Left lobe of liver (tissue), 2 donors: ENCODE results near the gene UFSP1. TPM values are rescaled to one million over a fixed set of nuclear protein-coding genes. Genes with fewer than 3 reads are reported as not detected.

Experiments used
- ATAC-seq: fragments of 200-7000 bp; cut with Tn5 transposase; one replicate; pipeline ENCODE4 v1.9.1; 2020; ENCODE audit warnings: mild to moderate bottlenecking, moderate library complexity
- DNase-seq: peaks from one replicate; pipeline ENCODE4 v3.0.0-alpha.2; 2020; ENCODE audit warnings: low spot score
- total RNA-seq: library from RNA; stranded (reverse); gene quantifications from one replicate; pipeline ENCODE4 v1.2.1, GENCODE V29; 2021
- donor health status: DM: no; HTN: no; CAD: no; lungs with moderate emphysema.
- donor health status: DM: no; HTN: yes; CAD: no.

Gene UFSP1
- total RNA-seq, 1 donor from 2014 or later: 1.8 TPM

DNA sequence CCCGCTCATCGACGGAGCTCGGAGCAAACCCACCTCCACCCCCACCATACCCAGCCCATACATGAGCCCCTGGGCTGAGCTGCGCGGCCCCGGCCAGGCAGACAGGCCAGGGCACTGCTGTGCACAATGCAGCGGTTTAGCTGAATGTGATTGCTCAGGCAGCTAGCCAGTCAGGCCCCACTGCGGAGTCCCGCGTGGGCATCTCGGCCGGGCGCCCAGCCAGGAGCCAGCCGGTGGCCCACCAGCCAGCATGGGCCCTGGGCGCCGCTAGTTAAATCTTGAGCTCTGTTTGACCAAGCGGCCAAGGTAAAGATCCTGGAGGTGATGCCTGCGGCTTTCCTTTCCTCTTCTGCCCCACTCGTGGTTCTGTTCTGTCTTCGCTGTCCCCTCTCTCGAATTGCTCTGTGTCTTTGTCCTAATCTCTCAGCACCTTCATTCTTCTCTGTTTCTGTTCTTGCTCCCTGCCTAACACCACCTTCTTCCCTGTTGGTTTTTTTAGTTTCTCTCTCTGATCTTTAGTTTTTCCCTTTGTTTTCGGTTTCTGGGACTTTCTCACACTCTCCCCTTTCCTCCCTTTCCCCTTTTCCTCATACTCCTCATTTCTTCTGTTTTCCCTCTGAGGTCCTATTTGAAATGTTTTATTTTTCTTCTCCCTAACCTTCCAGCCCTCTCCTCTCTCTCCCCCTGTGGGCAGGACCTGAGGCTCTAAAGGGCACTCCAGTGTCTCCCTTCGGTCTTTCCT lies 6.6 kb downstream of the UFSP1 start:
- DNase-seq (no peak), ATAC-seq (no peak)

DNA sequence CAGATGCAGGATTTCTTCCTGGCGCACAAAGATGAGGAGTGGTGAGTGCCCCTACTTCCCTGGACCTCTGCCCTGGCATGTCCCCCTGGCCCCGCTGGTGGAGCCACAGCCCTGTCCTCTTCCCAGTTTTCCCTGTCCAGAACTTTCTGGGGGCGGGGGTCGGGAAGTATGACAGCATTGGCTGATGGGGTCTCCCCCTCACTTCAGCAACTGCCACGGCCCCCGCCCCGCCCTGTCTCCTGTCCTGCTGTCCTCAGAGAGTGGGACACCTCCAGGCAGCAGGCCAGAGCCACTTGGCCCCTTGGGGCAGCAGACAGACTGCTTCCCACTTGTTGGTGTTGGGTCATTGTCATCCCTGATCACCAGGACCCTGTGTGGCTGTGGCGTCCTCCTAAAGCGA lies 7.3 kb downstream of the UFSP1 start:
- ATAC-seq (no peak), DNase-seq (no peak)

DNA sequence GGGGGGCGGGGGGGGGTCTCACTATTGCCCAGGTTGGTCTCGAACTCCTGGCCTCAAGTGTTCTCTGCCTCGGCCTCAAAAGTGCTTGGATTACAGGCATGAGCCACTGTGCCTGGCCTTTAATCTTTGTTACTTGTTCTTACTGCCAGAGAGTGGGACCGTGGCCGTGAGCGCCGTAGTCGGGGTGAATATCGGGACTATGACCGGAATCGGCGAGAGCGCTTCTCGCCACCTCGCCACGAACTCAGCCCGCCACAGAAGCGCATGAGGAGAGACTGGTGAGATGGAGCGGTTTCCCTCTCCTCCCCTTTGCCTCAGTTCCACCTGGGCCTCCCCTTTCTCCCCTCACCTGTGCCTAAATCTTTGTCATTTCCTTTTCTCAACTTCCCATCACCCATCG lies 8.4 kb downstream of the UFSP1 start:
- DNase-seq (no peak), ATAC-seq (no peak)

DNA sequence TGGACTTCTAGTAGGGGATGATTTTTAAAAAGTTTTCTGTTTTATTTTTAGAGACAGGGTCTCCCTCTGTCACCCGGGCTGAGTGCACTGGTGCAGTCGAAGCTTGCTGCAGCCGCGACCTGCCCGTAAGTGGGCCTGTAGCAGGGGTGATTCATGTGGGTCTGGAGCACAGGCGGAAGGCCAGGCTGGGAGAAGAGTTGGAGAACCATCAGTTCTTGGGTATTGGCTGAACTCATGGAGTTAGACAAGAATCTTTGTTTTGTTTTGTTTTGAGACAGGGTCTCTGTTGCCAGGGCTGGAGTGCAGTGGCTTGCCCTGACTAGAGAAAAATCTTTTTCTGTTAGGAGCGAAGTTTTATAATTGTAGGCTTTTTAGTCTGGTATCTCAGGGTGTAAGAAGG lies 8.9 kb downstream of the UFSP1 start:
- DNase-seq: no peak
- no peak for ATAC-seq

DNA sequence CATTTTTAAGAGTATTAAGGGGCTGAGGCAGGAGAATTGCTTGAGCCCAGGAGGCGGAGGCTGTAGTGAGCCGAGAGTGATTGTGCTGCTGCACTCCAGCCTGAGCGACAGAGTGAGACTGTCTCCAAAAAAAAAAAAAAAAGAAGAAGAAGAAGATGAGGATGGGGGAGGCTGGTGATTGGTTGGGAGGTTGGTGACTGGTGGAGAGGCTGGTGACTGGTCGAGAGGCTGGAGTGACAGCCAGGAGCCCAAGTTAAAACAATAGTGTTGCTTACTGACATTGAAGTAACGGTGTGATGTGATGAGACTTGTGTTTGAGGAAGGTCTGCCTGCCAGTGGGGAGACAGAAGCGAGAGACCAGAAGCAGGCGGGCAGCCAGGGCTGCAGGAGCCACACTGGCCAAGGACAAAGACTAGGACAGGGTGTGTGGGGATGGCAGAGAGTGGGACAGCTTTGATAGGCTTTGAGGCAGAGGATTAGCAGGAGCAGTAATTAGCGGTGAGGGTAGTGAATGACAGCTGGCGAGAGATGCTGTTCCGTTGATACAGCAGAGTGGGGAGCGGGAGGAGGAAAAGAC lies 9.7 kb downstream of the UFSP1 start:
- DNase-seq: no peak
- no peak for ATAC-seq

DNA sequence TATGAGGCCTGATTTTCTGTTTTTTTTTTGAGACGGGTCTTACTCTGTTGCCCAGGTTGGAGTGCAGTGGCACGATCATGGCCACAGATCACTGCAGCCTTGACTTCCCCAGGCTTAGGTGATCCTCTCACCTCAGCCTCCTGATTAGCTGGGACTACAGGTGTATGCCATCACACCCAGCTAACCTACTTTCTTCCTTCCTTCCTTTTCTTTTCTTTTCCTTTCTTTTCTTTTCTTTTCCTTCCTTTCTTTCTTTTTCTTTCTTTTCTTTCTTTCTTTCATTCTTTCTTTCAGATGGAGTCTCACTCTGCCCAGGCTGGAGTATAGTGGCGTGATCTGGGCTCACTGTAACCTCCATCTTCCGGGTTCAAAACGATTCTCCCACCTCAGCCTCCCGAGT lies 10.8 kb downstream of the UFSP1 start:
- no peak for ATAC-seq
- no peak for DNase-seq

DNA sequence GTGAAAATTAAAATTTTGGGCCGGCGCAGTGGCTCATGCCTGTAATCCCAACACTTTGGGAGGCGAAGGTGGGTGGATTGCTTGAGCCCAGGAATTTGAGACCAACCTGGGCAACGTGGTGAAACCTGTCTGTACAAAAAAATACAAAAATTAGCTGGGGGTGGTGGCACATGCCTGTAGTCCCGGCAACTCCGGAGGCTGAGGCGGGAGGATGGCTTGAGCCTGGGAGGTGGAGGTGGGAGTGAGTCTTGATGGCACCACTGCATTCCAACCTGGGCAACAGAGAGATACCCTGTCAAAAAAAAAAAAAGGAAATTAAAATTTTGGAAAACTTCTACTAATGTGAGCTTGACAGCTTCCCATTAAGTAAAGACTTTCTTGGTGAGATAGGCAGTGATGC lies 11.5 kb downstream of the UFSP1 start:
- ATAC-seq: no peak
- no peak for DNase-seq

DNA sequence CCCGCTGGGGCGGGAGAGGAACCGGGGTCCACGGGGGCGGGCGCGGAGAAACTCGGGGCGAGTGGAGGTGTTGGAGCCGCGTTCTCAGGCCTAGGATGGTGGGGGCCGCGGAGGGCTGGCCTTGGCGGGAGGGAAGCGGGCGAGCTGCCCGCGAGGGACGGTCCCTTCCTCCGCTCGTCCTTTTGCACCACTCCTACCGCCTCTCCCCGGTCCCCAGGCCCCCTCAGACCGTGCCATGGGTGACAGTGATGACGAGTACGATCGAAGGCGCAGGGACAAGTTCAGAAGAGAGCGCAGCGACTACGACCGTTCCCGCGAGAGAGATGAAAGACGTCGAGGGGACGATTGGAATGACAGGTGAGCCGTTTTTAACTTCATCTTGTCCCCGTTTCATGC lies 14.2 kb downstream of the UFSP1 start:
- DNase-seq (no peak), ATAC-seq (peak; percentile 52)

DNA sequence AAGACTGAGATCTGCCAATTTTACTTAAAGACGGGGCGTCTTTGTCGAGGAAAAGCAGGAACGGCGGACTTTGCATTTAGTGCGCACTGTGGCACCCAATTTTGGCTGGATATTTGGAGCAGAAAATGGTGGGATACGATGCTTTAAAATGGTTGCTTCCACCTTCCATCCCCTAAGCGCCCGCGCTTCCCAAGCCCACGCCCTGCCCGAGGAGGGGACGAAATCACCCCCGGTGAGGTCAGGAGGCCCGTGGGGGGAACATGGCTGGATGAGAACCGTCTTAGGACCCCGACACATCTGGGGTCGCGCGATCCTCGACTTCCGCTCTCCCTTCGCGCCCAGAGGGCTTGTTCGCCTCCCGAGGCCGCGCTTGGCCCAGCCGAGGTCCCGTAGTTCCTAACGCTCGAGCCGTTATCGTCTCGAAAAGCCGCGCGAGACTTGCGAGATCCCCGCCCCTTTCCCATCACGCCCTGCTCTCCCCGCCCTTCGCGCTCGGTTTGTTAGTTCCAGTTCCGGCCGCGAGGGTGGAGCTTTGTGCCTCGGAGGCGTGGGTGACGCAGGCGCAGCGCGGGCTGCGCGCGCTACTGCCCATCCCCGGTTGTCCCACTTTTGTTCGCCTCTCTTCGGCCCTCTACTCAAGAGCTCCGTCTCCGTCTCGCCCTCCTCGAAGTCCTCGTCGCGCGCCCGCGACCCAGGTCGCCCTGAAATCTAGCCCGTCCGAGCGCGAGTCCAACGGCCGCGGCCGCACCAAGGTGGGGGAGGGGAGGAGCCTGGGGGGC lies 14.7 kb downstream of the UFSP1 start, which contains the start of gene SRRT:
Gene SRRT (plus strand): TSS at position 527 of the 779 bp plus-strand sequence. CDS start 488 bp downstream, outside the sequence.
- ATAC-seq (peak; percentile 95), DNase-seq (peak; percentile 99)

DNA sequence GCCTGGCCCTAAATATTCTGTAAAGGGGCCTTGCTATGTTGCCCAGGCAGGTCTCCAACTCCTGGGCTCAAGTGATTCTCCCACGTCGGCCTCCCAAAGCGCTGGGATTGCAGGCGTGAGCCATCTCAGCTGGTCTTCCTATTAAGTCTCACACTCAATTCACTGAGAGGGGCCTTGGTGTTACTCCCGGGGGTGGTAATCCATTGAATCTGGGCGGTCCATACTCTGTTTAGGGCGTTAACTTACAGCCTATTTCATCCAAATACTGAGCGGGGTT lies 15.3 kb downstream of the UFSP1 start:
- ATAC-seq: no peak
- DNase-seq: no peak

DNA sequence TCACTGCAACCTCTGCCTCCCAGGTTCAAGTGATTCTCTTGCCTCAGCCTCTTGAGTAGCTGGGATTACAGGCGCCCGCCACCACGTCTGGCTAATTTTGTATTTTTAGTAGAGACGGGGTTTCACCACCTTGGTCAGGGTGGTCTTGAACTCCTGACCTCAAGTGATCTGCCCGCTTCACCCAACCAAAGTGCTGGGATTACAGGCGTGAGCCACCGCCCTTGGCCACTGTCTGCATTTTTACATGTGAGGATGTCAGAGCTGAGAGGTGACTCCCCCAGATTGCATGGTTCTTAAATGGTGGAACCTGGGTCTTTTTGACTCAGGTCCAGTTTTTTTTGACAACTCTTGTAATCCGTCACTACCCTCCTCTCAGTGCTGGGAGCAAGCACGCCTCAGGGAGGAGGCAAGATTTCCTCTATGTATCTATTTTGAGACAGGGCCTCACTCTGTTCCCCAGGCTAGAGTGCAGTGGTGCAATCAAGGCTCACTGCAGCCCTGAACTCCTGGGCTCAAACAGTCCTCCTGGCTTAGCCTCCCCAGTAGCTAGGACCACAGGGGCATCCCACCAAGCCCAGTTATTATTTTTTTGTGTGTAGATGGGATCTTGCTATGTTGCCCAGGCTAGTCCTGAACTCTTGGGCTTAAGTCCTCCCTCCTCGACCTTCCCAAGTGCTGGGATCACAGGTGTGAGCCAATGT lies 15.8 kb downstream of the UFSP1 start:
- DNase-seq (no peak), ATAC-seq (no peak)

DNA sequence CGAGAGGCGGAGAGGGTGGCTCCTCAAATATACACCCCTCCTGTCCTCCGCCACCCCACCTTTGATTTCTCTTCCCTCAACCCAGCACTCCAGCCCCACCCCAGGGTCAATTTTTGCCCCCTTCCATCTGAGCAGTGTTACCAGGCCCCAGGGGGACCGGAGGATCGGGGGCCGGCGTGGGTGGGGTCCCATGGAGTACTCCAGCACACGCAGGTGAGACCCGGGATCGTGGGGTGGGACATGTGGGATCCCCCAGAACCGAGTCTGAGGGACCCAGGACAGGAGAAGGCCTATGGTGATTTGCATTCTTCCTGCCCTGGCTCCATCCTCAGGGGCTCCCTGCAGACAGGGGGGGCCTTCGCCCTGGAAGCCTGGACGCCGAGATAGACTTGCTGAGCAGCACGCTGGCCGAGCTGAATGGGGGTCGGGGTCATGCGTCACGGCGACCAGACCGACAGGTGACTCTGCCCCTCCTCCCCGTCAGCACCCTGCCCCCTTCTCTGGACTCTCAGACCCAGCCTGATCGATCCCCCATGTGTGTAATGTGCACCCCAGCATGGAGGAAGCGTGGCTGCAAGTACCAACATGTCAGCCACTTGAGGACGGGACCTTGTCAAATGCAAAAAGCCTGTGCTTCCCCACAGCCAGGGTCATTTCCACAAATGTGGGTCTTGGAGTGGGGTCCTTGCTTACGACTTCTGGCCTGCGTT lies 21.6 kb downstream of the UFSP1 start:
- peak; percentile 72 for DNase-seq
- peak; percentile 62 for ATAC-seq

DNA sequence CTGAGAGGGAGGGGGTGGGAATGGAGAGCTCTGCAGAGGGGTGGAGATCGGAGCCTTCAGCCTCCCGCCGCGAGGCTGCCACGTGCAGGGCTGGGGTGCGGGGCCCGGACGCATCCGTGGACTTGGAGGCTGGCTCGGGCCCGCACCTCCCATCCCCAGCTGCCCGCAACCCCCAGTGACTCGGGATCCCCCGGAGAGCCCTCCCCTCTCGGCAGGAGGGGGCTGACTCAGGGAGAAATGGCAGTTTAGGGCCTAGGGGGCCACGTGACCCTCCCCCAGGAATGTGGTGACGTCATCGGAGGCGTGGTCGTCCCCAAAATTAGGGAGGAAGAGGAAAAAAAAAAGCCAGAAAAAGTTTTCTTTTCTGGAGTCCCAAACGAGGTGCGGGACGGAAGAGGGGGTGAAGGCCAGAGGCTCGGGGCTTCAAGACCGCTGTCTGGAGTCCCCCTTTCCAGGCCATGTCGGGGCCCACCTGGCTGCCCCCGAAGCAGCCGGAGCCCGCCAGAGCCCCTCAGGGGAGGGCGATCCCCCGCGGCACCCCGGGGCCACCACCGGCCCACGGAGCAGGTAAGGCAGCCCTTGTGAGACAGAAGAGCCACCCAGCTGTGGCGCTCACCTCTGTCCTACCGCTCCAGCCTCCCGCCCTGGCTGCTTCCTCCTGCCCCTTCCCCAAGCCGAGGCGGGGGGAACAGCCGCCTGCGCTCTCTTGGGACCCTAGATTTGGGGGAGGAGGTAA lies 22.3 kb downstream of the UFSP1 start, which contains the start of gene TRIP6:
Gene TRIP6 (plus strand): TSS at position 348 of the 736 bp plus-strand sequence. CDS start 111 bp downstream, at position 459.
- peak; percentile 82 for DNase-seq
- ATAC-seq: peak; percentile 51

DNA sequence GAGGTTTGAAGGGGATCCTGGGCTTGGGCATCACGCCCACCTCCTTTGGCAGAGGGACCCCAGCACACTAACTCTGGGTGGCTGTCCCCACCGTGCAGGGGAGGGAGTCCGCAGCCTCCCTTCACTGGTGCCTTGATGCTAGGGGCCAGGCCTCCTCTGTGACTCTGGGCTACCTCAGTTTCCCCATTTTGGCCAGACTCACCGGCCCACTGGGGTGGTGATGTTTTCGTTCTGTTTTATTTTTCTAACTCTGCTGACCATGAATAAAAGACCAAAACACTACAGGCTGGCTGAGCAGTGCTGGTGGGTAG lies 22.8 kb downstream of the UFSP1 start:
- ATAC-seq: no peak
- no peak for DNase-seq

DNA sequence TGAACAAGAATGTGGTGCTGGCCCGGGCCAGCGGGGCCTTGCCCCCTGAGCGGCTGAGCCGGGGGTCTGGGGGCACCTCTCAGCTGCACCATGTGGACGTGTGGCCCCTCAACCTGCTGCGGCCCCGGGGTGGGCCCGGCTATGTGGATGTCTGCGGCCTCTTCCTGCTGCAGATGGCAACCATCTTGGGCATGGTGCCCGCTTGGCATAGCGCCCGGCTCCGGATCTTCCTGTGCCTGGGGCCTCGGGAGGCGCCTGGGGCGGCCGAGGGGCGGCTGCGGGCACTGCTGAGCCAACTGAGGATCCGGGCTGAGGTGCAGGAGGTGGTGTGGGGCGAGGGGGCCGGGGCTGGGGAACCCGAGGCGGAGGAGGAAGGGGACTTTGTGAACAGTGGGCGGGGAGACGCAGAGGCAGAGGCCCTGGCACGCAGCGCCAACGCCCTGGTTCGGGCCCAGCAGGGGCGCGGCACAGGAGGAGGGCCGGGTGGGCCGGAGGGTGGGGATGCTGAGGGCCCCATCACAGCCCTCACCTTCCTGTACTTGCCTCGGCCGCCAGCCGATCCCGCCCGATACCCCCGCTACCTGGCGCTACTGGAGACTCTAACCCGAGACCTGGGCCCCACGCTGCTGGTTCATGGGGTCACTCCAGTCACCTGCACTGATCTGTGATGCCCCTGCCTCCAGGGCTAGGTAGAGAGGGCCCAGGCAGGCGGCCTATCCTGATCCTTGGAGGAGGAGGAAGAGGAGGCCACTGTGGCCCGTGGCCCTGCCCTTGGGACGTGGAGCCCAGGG lies 23.4 kb downstream of the UFSP1 start:
- DNase-seq (peak; percentile 78), ATAC-seq (no peak)

DNA sequence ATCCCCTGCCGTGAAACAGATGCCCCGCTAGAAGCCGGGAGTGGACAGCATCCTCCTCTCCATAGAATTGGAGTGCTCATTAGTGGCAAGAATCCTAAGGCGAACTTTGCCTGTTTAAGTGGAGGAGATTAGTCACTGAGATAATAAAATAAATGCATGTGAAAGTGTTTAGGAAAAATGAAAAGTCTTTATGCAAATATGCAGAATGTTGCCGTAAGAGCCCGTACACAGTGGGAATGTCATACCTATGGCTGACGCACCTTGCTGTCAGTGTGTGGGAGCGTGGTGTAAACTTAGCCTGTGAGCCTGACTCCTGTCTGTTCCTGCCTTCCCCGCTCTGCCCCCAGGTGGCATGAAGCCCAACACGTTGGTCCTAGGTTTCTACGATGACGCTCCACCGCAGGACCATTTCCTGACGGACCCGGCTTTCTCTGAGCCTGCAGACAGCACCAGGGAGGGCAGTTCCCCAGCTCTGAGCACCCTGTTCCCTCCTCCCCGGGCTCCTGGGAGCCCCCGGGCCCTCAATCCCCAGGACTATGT lies 24.1 kb downstream of the UFSP1 start:
- ATAC-seq: no peak

DNA sequence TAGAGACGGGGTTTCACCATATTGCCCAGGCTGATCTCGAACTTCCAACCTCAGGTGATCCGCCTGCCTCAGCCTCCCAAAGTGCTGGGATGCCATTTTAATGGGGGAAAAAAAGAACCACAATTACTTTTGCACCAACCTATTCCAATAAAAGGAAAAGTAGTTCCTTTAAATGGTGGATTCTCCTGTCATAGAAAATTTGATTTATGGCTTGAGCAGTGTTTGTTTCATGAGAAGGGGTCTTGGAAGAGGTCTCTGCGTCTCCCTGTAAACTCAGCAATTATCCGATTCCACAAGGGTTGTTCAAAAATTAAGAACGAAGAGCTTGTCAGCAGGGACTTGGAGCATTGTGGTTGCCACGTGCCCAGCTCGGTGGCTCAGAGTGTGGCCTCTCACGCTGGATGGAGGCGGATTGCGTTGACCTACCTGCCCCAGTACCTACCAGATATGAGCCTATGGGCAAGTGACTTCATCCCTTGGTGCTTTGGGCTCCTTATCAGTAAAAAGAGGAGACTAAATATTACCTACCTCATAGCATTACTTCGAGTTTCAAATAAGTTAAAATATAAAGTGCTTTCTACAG lies 25.2 kb downstream of the UFSP1 start:
- no peak for DNase-seq
- no peak for ATAC-seq

More for the DNA sequence above, 24.1 kb downstream of the UFSP1 start:
- no peak for DNase-seq

DNA sequence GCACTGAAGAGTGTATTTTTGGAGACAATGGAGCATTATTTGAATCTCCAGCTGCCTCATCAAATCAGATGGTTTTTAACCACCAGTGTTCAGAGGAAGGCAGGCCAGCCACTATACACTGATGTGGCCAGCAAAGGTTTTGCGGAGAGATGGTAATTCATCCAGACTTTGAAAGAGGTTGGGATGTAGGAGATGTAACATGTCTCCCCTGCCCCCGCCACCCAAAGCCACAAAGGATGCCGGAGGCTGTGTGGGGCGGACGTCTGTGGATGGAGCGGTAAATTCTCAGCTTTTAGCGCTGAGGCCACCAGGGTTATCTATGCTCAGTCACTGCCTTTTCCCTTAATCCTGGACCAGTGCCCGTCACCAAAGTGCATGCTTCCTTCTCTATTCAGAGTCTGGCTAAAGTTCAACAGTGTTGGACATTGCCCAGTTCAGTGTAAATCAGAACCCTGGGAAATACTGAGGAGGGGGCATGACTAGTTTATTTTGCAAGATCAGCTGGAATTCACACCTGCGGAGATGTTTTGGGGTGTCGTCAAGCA lies 26.0 kb downstream of the UFSP1 start:
- ATAC-seq (peak; percentile 69), DNase-seq (peak; percentile 86)

DNA sequence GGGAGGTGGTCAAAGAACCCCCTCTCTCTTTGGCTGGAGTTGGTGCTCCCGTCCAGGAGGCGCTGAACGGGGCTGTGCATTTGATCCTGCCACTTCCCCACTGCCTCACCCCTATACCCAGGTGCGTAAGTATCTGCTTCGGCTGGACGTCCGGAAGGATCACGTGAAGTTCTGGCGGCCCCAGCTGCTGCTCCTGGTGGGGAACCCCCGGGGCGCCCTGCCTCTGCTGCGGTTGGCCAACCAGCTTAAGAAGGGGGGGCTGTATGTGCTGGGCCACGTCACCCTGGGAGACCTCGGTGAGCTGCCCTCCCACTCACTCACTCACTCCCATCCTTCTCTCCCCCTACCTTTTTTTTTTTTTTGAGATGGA lies 27.9 kb downstream of the UFSP1 start:
- DNase-seq (no peak), ATAC-seq (no peak)
